Activated CD8-positive, alpha-beta memory T cell treated with anti-CD3 and anti-CD28 coated beads for 24 hours (primary cell): ENCODE measurements around the gene POLN.

Experiments
- DNase-seq: peaks from one replicate; pipeline ENCODE4 v3.0.0-alpha.2; 2020

Gene POLN

DNA sequence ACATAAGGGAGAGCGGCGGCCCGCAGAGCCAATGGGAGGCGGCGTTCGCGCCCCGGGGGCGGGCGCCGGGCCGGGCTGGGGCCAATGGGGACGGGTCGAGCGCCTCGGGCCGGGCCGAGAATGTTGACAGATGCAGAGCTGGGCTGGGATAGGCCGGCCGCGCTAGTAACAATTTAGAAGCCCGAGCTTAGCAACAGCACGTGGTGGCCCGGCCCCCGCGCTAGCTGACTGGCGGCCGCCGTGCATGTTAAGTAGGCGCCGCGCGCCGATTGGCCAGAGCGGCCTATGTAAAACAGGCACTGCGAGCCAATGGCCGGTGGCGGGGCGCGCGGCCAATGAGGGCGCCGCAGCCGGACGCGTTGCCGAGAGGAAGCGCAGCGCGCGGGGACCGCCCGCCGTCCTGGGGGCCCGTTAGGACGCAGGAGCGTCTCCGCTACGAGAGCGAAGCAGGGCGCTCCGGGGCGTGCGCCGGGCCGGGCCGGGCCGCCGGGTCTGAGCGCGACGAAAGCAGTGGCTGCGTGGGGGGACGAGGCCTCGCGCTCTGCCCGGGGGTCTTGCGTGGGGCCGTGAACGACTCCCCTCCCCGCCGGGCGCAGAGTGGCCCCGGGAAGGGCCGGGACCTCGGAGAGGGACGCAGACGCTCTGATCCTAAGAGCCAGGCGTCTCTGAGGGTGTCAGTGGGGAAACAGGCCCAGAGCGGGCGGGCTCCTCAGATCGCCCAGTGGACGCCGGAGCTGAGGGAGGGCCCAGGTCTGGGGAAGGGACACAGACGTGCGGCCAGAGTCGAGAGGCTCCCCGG lies 20.4 kb upstream of the POLN start:
- DNase-seq, result peak; percentile 97

DNA sequence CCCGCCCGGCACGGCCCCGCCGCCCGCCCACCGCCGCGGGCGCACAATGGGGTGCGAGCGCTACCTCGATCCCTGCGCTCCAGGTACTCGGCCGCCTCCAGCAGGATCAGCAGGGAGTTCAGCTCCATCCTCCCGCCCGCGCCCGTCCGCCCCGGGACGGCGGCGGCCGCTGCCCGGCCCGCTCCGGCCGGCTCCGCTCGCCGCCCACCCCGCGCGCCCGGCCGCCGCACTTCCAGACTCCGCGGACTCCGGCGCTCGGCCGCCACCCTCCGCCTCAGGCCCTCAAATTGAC lies 19.9 kb upstream of the POLN start, which contains the start of gene MXD4:
Gene MXD4 (minus strand): TSS at position 257 of the 292 bp plus-strand sequence. CDS start 129 bp downstream, at position 128.
- no peak for DNase-seq

DNA sequence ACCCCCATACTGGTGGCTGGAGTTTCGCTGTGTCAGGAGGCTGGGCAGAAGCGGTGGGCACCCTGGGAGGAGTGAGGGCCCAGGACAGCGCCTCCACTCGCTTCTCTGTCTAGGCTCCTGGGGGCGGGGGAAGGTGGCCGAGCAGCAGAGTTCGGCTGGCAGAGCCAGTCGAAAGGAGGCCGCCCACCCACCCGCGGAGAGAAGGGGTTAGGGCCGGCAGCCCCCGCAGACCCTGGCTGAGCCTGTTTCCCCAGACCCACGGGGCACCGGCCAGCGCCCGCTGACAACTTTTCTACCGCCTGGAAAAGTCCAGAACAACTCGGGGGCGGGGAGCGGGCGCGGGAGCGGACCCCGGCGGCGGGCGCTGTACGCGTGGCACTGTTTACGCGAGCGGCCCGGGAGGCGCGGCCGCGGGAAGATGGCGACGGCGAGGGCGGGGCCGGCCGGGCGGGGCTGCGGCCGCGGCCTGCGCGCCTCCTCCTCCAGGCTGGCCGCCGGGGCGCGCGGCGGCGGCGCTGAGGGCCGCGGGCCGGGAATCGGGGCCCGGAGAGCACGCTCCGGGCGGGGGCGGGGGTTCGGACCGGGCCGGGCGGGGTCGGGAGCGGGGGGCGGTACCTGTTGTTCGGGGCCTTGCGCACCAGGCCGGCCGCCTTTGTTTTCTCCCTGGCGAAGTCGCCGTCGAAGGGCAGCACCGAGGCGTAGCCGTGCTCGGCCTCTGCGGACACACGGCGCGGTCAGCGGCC lies 19.4 kb upstream of the POLN start:
- peak; percentile 80 for DNase-seq

DNA sequence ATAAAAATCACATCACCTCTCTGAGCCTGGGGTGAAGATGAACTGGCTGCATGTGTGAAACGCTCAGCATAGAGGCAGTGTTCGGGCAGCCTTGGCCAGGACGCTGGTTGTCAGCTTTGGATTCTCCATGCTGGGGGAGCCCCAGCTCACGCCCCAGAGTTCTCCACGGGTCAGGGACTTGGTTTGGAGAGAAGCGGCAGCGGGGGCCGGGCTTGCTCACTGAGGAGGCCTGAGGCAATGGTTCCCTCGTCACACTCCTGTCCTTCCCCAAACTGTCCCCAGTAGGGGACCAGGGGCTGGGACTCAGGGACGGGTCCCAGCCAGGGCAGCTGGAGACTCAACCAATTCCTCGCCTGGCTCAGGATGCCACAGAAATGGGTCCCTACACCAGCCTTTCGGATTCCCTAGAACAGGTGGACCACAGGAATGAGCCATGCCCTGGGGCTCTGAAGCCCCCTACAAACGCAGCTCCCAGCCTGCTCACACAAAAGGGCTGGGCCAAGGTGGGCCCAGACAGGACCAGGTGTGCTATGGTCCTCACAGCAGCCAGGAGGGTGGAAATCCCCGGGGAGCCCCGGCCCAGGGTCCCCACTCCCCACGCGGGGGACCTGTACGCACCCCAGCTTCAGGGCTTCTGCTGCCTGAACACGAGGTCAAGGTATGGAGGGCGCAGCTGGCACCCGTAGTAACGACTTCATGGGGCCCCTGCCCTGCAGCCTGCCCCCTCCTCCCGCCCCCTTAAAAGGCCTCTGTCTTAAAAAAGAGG lies 18.6 kb upstream of the POLN start:
- DNase-seq, result no peak

DNA sequence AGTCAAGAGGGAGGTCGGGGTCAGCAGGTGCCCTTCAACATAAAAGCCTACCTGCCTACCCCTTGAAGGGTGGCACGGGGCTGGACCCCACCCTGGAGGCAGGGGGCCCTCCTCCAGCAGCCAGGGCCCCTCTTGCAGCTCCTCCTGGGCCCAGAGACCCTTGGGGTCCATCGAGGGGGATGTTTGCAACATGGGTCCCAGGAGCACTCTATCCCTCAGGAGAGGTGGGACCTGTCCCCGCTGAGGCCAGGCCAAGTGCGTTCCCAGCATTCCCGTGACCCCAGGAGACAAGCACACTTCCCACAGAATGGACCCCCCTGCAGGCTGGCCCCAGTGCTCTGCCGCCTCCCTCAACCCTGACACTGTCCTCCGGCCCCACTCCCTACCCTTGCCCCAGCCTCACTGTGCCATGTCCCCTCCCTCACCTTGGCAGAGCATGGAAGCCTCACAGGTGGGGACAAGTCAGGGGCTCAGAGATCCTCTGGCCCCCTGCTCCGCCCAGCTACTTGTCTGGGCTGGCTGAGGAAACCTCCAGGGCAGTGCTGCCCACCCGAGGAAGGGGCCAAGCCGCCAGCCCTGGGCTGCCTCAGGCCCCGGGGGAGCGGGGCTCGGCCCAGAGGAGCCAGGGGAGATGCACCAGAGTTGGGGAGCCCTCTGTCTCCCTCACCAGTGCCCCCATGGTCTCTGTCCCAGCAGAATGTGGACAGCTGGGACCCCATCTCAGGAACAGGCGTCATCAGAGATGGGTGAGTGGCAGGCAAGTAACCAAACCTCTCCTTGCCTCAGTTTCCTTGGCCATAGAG lies 17.8 kb upstream of the POLN start:
- DNase-seq, result peak; percentile 54

DNA sequence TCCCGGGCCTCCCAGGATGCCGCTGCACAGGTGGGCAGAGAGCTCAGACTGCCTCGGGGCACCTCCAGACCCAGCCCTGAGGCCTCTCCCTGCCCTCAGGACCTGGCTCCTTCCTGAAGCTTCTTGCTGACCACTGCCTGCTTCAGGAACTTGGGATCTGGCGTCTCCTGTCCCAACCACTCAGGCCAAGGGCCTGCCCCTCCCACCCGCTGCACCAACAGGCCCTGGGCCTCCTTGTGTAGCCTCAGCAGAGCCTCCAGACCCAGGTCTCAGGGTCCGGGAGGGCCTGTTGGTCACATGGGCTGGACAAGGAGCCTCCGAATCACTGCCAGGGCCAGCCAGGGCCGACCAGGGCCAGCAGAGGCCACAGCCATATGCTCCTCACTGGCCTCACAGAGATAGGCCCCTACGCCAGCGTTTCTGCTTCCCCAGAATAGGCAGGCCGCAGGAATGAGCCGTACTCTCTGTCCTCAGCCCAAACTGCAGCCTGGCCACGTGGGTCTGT lies 17.2 kb upstream of the POLN start:
- DNase-seq, result peak; percentile 46

DNA sequence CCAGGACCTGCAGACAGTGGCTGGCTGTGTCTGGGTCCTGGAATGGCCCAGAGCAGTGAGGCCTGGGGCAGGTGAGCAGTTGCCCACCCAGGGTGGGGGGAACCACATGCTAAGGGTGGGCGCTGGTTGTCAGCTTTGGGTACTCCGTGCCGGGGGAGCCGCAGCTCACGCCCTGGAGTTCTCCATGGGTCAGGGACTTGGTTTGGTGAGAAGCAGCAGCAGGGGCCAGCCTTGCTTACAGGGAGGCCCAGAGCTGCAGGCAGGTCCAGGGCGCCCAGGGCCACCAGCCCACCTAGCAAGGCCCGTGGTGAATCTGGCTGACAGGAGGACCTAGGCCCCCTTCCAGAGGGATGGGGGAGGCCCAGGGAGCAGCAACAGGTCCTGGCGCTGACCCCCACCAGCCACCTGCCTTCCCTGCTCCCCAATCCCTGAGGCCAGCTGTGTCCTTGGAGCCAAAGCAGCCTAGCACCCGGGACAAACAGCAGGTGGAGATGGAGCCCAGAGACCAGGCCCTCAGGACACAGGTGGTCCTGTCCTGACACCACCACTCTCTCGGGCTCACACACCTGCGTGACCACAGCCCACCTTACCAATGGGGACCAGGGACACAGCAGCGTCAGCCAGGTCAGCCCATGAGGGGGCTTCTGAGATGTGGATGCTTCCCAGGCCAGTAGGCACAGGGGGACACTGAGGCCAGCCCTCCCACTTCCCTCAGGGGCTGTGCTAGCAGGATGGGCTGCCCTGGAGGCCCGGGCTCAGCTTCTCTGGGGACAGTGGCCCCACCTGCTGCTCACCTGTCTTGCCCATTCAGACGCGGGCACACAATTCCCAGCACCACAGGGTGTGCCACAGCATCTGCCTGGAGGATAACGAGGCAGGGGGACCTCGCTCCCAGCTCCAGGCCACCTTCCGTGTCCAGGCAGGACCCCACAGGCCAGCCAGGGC lies 16.4 kb upstream of the POLN start:
- DNase-seq, result peak; percentile 53

DNA sequence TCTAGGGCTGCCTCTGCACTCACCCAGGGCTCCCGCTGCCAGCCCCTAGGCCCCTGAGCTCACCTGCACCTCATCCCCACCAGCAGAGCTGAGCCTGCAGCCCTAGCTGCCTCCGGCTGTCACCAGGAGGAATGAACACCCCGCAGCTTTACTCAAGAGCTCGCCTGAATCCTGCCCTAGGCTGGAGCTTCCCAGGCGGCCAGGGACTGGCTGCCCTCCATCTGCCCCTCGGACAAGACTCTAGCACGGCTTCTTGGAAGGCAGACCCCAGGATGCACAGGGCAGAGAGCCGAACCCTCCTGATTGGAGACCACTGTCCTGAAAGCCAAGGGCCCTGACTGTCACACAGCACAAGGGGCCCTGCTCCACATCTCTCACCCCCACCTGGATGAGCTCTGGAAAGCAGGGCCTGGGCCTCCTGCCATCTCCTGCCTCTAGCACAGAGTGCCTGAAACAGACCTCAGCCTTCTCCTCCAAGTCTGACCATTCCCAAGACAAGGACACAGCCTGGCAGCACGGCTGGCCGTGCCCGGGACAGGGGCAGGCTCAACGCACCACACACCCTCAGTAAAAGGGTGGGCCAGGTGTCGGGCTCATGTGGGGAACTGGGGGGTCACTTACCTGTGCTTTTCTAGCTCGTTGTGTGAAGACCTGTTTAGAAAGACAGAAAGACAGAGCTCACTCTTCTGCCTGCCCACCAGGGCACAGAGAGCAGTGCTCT lies 15.6 kb upstream of the POLN start:
- no peak for DNase-seq

DNA sequence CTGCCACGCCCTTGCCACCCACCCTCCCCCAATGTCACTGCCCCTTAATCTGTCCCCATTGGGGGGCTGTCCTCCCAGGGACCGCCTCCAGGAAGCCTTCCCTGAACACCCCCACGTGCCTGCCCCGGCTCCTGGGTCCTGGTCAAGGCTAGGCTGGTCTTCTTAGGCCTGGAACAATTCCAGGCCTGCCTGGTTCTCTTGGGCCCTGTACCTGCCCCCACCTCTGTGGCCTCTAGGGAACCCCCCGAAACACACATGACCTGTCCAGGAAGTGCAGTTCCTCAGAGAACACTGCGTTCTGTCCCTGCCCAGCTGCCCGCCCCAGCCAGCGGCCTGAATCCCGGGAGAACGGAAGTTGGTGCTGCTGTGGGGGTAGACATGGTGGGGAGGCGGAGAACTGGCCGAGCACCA lies 14.9 kb upstream of the POLN start:
- DNase-seq, result no peak

DNA sequence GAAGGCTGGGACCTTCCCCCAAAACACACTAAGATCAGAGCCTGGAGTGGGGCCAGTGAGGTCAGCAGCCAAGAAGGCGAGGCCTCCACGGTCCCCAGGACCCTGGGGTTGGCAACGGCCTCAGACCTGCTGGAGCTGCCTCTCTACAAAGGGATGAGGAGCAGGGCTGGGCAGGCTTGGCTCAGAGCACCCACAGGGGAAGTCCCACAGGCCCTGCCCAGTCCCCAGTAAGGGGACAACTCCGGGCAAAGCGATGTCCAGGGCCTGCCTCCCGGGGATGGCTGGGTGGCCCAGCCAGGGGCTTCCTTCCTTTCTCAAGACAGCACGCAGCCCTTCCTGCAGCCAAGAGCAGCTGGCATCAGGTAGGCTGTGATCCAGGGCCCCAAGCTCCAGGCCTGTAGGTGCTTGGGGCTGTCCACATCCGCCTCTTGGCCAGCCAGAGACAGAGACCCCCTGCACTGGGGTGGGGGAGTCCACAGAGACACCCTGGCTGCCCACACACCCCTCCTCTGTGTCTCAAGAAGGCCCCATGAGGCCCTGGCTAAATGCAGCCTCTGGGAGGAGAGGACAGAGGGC lies 14.3 kb upstream of the POLN start:
- DNase-seq, result peak; percentile 47

DNA sequence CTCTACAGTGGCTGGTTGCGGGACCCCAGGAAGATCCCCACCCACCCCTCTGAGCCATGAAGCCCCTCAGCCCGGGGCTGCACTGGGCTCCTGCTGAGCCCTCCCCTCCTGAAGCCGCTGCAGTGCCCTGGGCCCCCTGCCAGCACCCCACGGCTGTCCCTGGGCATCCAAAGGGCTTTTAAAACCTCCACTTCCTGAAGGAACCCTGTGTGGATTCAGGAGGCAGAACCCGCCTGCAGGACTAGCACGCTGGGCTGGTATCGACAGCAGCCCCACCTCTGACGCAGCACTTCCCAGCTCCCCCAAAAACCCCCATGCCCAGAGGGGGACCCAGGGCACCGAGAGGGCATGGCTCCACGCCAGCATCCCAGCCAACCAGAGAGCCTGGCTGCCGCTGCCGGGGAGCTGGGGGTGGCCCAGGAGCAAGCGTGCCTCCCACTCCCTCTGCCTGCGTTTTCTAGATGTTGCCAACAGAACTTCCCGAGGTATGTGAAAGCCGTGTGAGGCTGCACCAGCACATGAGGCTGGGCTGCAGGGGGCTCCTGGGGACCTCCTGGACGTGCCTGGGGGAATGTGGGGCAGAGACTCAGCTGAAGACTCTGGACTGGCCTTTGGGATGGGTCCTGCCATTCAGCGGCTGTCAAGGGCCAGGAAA lies 13.7 kb upstream of the POLN start:
- peak; percentile 47 for DNase-seq

DNA sequence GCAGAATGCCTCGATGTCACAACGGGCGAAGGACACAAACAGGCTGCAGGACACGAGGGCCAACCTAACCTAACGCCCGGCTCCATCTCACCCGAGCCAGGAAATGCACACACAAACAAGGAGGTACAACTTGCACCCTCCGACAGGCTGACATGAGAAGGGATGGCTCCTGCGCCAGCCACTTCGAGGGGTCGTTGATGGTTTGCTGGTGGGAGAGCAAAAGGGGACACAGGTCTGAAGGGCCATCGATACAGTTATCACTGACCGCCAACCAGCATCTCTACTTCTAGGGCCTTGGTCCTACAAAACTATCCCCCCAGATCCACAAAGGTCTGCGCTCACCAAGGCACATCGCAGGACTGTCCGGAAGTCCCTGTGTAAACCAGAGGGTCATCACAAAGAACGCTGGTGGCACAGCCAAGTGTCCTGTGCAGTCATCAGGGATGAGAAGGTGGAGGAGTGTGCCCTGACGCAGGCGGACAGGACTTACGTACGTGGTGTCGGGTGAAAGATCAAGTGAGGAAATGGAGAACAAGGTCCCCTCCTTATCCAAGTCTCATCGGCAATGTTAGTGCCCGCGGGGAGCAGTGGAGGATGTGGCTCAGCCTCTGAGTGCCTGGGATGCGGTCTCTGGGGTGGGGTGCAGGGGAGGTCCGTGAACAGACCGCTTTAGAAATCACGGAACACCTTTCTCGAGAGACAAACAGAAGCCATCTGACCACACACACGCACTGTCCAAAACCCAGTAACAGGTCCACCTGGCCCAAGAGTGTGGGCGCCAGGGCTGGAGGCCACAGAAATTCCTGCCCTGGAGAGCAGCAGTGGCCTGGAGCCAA lies 13.0 kb upstream of the POLN start:
- peak; percentile 48 for DNase-seq

DNA sequence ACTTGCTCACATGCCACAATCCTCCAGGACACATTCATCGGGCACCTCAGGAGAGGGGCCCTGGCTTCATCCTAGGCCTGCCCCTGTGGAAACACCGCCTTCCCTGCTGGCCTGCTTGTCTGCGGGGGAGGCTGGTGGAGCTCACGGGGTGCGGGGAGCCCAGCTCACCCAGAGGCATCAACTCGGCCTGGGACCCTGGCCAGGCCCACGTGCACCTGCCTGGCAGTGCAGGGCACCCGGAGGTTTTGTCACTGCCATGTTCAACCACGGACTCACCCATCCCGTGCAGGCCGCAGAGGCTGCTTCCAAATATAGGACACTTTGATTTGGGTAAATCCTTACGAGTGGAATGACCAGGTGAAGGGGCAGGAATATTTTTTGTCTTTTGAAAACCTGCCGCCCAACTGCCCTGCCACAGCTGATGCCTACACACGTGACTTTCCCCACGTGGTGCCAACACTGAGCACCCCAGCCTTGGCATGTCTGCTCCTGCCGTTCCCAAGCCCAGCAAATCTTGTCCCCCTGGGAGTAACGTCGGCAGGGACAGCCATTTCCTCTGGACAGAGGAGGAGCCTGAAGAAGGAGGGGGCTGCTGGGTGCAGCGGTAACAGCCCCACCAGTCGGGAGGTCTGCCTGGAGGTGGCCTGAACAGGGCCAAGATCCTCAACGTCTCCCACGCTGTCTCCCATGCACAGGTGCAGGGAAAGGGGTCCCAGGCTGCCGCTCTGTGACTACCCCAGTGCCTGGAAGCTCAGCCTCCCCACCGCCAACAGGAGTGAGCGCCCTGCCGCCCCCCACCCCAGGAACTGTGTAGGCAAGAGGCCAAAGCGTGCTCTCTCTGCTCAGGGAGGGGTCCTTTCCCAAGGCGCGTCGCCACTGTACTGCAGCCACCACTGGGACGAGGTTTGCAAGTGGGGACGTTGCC lies 11.5 kb upstream of the POLN start:
- no peak for DNase-seq

DNA sequence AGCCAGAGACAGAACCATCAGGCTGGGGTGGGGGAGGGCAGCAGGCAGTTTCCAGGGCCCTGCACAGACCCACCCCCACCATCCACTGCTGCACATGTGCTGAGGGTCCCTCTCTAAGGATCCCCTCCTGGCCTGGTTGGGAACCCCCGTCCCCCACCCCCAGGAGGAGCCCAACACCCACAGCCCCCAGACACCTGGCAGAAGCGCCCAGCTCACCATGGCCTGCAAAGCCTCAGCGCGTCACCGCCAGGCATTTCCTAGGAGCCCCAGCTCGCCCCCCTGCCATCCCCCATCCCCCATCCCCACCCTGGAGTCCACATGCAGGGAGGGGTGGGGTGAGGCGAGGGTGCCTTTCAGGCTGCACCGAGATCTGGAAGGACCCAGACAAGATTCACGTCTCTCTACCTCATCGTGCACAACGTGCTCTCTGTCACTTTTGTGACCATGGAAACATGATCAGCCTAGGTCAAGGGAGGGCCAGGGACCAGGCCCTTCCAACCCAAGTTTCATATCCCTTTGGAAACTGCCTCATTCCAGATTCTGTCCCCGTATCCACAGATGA lies 10.7 kb upstream of the POLN start:
- no peak for DNase-seq

DNA sequence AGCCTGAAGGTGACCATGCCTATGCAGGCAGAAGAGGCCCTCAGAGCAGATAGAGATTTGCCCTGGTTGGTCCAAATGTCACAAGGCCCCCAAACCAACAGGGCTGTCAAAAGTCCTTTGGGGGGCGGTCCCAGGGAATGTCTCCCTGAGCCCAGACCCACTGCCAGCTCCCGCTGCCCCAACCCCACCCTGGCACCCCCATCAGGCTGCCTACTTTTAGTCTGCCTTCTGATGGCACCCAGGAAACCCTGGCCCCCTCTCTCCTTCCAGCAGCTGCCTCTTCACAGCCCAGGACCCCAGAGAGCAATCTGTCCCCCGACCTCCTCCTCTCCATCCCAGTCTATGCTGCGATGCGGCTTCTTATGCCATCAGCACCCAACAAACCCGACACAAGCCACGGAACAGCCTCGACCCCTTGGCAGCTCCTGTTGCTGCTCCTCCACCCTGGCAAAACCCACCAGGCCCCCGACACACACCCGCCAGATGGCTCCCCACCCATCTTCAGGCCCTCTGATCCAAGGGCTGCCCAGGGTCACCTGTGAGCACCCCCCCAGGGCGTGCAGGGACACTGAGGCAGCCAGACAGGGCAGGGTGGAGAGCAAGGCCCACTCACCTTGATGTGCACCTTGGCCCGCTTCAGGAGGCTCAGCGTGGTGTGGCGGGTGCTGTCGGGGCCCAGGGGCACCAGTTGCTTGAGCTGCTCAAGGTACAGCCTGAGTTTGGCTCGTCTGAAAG lies 10.0 kb upstream of the POLN start:
- no peak for DNase-seq

DNA sequence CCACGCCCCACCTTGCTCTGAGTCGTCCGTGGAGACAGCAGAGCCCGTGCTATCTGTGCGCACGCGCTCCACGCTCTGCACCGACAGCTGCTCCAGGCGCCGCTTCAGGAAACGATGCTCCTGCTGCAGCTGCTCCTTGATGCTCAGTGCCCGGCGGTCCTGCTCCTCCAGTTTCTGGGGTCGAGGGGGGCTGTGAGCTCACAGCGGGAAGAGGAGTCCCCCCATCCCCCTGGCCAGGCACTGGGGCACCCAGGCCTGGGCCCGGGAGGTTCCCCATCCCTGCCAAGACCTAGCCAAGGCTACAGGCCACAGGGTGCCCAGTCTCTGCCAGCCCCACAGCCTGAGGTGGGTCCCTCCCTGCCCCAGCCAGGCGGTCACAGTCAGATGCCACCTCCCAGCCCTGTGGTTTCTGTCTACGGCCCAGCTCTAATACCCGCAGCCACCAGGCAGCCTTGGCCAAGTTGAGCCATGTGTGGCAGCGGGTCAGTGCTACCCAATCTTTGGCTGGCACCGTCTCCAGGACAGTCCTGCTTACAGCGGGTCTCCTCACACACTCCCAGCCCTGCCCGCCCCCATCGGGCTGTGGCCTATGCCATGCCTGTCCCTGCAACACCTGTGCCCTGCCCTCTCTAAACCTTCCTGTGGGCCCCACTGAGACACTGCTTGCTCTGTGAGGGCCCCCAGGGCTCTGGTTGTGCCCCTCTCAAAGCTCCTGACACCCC lies 9.3 kb upstream of the POLN start:
- peak; percentile 50 for DNase-seq
